Loucy (cell line): ENCODE measurements around the gene OR5K1.

Experiments used
- CTCF ChIP-seq: fragments of 200-600 bp; sonication (generic); conservative IDR thresholded peaks from 2 replicates; pipeline ENCODE4 v1.5.1; 2014; ENCODE audit warnings: mild to moderate bottlenecking, antibody characterized with exemption, low read length
- EZH2phosphoT487 ChIP-seq: fragments of 200-600 bp; IDR thresholded peaks from 2 replicates; pipeline ENCODE4 v1.6.1; 2018; ENCODE audit warnings: antibody characterized with exemption, mild to moderate bottlenecking, moderate library complexity, borderline replicate concordance

GRCh38 chr3:98521897-98522543 is 59.0 kb downstream of the OR5K1 start:
- no peak for TF ChIP-seq CTCF
- TF ChIP-seq EZH2phosphoT487, result no peak
